H1 (cell line): ENCODE results near the gene CDKL4.

ENCODE experiments used
- BRCA1 ChIP-seq: IDR thresholded peaks from 2 replicates; pipeline ENCODE4 v1.6.1; 2012; ENCODE audit warnings: low read depth, low read length, improper control_type of control experiment
- EZH2 ChIP-seq: fragments of 200-600 bp; sonication (generic); IDR thresholded peaks from 2 replicates; pipeline ENCODE4 v1.7.1; 2012; ENCODE audit warnings: low read depth, mild to moderate bottlenecking, moderate library complexity, low read length, inconsistent platforms; ENCODE audit not compliant: severe bottlenecking
- HDAC6 ChIP-seq: IDR thresholded peaks from one replicate; pipeline ENCODE4 v1.7.1; 2012; ENCODE audit warnings: low read depth, mild to moderate bottlenecking, inconsistent platforms, low read length, moderate library complexity
- JUND ChIP-seq: IDR thresholded peaks from 2 replicates; pipeline ENCODE4 v1.6.1; 2011; ENCODE audit warnings: mild to moderate bottlenecking, improper control_type of control experiment, low read length
- PHF8 ChIP-seq: fragments of 200-600 bp; sonication (generic); conservative IDR thresholded peaks from 2 replicates; pipeline ENCODE4 v1.7.1; 2012; ENCODE audit warnings: low read depth, mild to moderate bottlenecking, inconsistent platforms, low read length, moderate library complexity
- POLR2A ChIP-seq, 2 experiments: IDR thresholded peaks; 1 replicate in 1 of 2; 2 replicates in 1 of 2; pipeline ENCODE4 v1.6.1; 2011; ENCODE audit warnings: low read depth in 2 of 2, low read length in 2 of 2, mild to moderate bottlenecking in 2 of 2; ENCODE audit errors: control extremely low read depth in 1 of 2
- SP1 ChIP-seq: IDR thresholded peaks from 2 replicates; pipeline ENCODE4 v1.6.1; 2011; ENCODE audit warnings: low read depth, low read length
- SP4 ChIP-seq: IDR thresholded peaks from 2 replicates; pipeline ENCODE4 v1.6.1; 2012; ENCODE audit warnings: low read length, inconsistent platforms
- SRF ChIP-seq: IDR thresholded peaks from 2 replicates; pipeline ENCODE4 v1.6.1; 2011; ENCODE audit warnings: mild to moderate bottlenecking, low read depth, low read length, moderate library complexity
- TAF1 ChIP-seq: IDR thresholded peaks from 2 replicates; pipeline ENCODE4 v1.6.1; 2011; ENCODE audit warnings: mild to moderate bottlenecking, low read depth, low read length
- TF ChIP-seq, protein P1 (sequence below): IDR thresholded peaks from 2 replicates; pipeline ENCODE4 v1.6.1; 2012; ENCODE audit warnings: inconsistent platforms
- TF ChIP-seq, protein P2 (sequence below), 3 experiments: IDR thresholded peaks; 1 replicate in 2 of 3; 2 replicates in 1 of 3; pipeline versions ENCODE4 v1.5.1 to v1.6.1; 2011; ENCODE audit warnings: low read length in 3 of 3, mild to moderate bottlenecking in 3 of 3, inconsistent platforms in 2 of 3, low read depth in 1 of 3, moderate library complexity in 1 of 3; ENCODE audit not compliant: insufficient read depth in 1 of 3; ENCODE audit errors: control extremely low read depth in 1 of 3

DNA sequence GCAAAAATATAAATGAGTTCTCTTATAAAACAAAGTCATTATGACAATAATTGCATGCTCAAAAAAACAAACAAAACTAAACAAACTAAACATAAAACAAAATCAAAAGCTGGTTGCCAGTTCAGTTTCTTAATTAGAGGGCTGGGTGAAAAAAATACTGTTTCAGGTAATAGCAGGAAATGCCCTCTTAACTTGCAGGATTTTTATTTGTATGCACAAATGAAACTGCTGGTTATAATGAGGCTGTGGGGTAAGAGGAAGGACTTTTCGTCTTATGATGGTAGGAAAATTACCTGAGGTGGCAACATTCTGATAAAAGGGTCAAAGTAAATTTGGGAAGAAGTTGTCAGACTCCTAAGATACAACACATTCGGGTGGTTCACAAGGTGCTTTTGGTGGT, 21.5 kb upstream of the CDKL4 start:
- TF ChIP-seq, protein P1, sequence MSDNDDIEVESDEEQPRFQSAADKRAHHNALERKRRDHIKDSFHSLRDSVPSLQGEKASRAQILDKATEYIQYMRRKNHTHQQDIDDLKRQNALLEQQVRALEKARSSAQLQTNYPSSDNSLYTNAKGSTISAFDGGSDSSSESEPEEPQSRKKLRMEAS, result no peak
- TF ChIP-seq JUND (no peak), EZH2 (no peak), POLR2A (IDR thresholded peaks at IDR 0.05; ENCODE audit: control extremely low read depth in 1 of 2, low read depth in 2 of 2, low read length in 2 of 2) (no peak), SRF (no peak), PHF8 (no peak), SP4 (no peak), TAF1 (no peak), SP1 (no peak), BRCA1 (no peak), HDAC6 (no peak)
- TF ChIP-seq, protein P2, sequence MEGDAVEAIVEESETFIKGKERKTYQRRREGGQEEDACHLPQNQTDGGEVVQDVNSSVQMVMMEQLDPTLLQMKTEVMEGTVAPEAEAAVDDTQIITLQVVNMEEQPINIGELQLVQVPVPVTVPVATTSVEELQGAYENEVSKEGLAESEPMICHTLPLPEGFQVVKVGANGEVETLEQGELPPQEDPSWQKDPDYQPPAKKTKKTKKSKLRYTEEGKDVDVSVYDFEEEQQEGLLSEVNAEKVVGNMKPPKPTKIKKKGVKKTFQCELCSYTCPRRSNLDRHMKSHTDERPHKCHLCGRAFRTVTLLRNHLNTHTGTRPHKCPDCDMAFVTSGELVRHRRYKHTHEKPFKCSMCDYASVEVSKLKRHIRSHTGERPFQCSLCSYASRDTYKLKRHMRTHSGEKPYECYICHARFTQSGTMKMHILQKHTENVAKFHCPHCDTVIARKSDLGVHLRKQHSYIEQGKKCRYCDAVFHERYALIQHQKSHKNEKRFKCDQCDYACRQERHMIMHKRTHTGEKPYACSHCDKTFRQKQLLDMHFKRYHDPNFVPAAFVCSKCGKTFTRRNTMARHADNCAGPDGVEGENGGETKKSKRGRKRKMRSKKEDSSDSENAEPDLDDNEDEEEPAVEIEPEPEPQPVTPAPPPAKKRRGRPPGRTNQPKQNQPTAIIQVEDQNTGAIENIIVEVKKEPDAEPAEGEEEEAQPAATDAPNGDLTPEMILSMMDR (IDR thresholded peaks at IDR 0.05; ENCODE audit: control extremely low read depth in 1 of 3, insufficient read depth in 1 of 3, low read depth in 1 of 3, low read length in 3 of 3), result no peak
